ENCODE results near the gene SSH3. TPM values are rescaled to one million over a fixed set of nuclear protein-coding genes. Genes with fewer than 3 reads are reported as not detected.
A peak's percentile ranks its signal among the peaks of the same experiment; 100 is the strongest.

Gene SSH3
- total RNA-seq, 1 donor from 2014 or later = 5.1 TPM

DNA sequence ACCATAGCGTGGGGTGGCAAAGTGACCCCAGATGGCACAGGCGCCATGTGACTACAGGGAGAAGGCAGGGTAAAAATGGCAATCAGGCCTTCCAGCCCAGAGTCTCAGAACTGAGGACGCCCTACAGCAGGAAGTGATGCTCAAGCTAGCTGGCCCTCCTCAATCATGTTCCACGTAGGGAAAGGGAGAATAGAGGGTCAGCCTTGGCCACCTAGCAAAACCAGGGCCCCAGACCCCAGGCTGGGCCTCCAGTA, 15.2 kb upstream of the SSH3 start:
- peak overlapping the region; percentile 80 for H3K4me3 Mint-ChIP-seq

DNA sequence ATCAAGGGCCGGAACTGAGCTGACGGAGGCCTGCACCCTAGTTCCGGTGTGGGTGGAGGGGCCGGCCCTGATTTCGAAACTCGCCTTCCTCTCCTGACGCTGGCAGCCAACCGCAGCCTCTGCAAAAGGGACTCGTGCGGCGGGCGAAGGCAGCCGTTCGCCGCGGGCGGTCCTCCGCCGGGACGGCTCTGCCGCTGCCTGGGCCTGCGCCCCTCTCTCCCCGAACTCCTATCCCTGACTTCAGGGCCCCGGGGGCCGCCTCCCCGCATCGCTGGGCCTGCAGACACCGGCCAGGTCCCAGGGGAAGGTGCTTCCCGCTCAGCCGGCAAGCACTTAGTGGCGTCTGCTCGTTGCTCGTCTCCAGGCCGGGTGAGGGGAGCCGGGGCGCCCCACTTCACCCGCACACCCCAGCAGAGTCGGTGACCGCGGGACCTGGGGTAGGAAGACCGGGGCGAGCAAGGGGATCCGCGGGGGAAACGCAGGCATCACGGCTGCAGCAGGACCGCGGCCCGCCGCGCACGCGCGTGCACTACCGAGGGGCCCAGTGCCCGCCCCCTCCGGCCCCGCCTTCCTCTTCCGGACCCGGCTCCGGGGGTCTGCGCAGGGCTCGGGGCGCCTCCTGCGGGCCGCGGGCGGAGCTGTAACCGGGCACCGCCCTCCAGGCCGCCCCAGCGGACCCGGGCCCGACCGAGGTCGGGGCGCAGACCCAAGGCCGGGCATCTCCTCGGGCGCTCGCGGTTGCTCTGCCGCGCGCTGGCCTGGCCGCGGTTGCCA, 14.7 kb upstream of the SSH3 start:
- Mint-ChIP-seq H3K36me3 (ENCODE audit: low read depth) (peaks cover 58% of the 10 kb centered on the region), H3K27ac (peak overlapping the region; percentile 98), H3K27me3 (no peaks in the 10 kb centered on the region), H3K4me1 (peaks cover 46% of the 10 kb centered on the region), H3K4me3 (peak overlapping the region; percentile 80), H3K9me3 (no peaks in the 10 kb centered on the region)
- CTCF ChIA-PET = interaction anchor here (1.0 to 3.5 kb wide), 10 partner anchors 11 to 93 kb away, joined by 3 to 20 read pairs (median 9); partner anchors contain the start of gene POLD4
- ATAC-seq (ENCODE audit: low read depth) (peak; percentile 76), DNase-seq (peak; percentile 96)
- POLR2A ChIA-PET = interaction anchor here (0.6 to 8.7 kb wide), 27 partner anchors 11 to 325 kb away, joined by 3 to 280 read pairs (median 5); partner anchors contain the start of genes CLCF1, GRK2, GSTP1 and KDM2A
- TF ChIP-seq CTCF (IDR thresholded peaks at IDR 0.05) = no peak
- intact Hi-C loops (cut with micrococcal nuclease) = loop anchor here (1.0 to 5.0 kb wide), 6 partner anchors 11 to 64 kb away; partner anchors contain the start of gene POLD4

More for the DNA sequence above, 15.2 kb upstream of the SSH3 start:
- no peak for TF ChIP-seq CTCF (IDR thresholded peaks at IDR 0.05)
- DNase-seq = no peak
- no peaks in the 10 kb centered on the region for H3K27me3 Mint-ChIP-seq
- H3K4me1 Mint-ChIP-seq = peaks cover 45% of the 10 kb centered on the region
- ATAC-seq (ENCODE audit: low read depth) = no peak
- CTCF ChIA-PET = interaction anchor here (0.7 to 3.5 kb wide), 10 partner anchors 10 to 93 kb away, joined by 3 to 20 read pairs (median 9); no protein-coding TSS in a partner anchor
- peaks cover 61% of the 10 kb centered on the region for H3K36me3 Mint-ChIP-seq (ENCODE audit: low read depth)
- H3K9me3 Mint-ChIP-seq = no peaks in the 10 kb centered on the region
- POLR2A ChIA-PET = interaction anchor here (0.6 to 8.7 kb wide), 21 partner anchors 10 to 326 kb away, joined by 3 to 280 read pairs (median 13); partner anchors contain the start of genes CLCF1, GRK2, KDM2A and POLD4
- intact Hi-C loops (cut with micrococcal nuclease) = loop anchor here (1.0 to 5.0 kb wide), 5 partner anchors 11 to 64 kb away; partner anchors contain the start of gene POLD4
- H3K27ac Mint-ChIP-seq = peak overlapping the region; percentile 98

- DNase-seq = no peak
- H3K4me1 Mint-ChIP-seq = peaks cover 52% of the 10 kb centered on the region
- H3K9me3 Mint-ChIP-seq = no peaks in the 10 kb centered on the region
- no peaks in the 10 kb centered on the region for H3K27me3 Mint-ChIP-seq
- peak within 1 kb of the TSS; percentile 90 for H3K4me3 Mint-ChIP-seq
- ChIA-PET CTCF (interaction anchor here (1.0 to 3.5 kb wide), 9 partner anchors 11 to 92 kb away, joined by 4 to 20 read pairs (median 11); partner anchors contain the start of gene POLD4), POLR2A (interaction anchor here (0.6 to 8.7 kb wide), 25 partner anchors 11 to 295 kb away, joined by 3 to 280 read pairs (median 7); partner anchors contain the start of genes CLCF1, GRK2, GSTP1 and KDM2A)
- ATAC-seq (ENCODE audit: low read depth) = no peak
- H3K27ac Mint-ChIP-seq = peak within 1 kb of the TSS; percentile 98
- TF ChIP-seq CTCF (IDR thresholded peaks at IDR 0.05) = no peak
- intact Hi-C loops (cut with micrococcal nuclease) = loop anchor here (1.0 to 5.0 kb wide), 2 partner anchors 27 to 63 kb away; partner anchors contain the start of gene POLD4
- H3K36me3 Mint-ChIP-seq (ENCODE audit: low read depth) = peaks cover 59% of the 10 kb centered on the region
Measured at GRCh38 chr11:67289226-67289650, 14.1 kb upstream of the SSH3 start, which contains the start of gene ANKRD13D. TSS of gene ANKRD13D (plus strand) at chr11:67289303. CDS start at chr11:67289461, 158 bp downstream.

- intact Hi-C loops (cut with micrococcal nuclease) = loop anchor here (1.0 to 5.0 kb wide), 2 partner anchors 28 to 62 kb away; partner anchors contain the start of gene POLD4
- CTCF ChIA-PET = interaction anchor here (1.0 to 3.0 kb wide), 6 partner anchors 19 to 63 kb away, joined by 4 to 20 read pairs (median 8); partner anchors contain the start of gene POLD4
- H3K9me3 Mint-ChIP-seq = no peaks in the 10 kb centered on the region
- DNase-seq = no peak
- H3K4me3 Mint-ChIP-seq = peak overlapping the region; percentile 90
- peak overlapping the region; percentile 88 for H3K27ac Mint-ChIP-seq
- POLR2A ChIA-PET = interaction anchor here (0.7 to 8.7 kb wide), 17 partner anchors 12 to 171 kb away, joined by 3 to 280 read pairs (median 14); partner anchors contain the start of genes CLCF1, GRK2, KDM2A and POLD4
- peaks cover 55% of the 10 kb centered on the region for H3K36me3 Mint-ChIP-seq (ENCODE audit: low read depth)
- TF ChIP-seq CTCF (IDR thresholded peaks at IDR 0.05) = no peak
- H3K27me3 Mint-ChIP-seq = no peaks in the 10 kb centered on the region
- no peak for ATAC-seq (ENCODE audit: low read depth)
- H3K4me1 Mint-ChIP-seq = peaks cover 52% of the 10 kb centered on the region
Measured at GRCh38 chr11:67289651-67290479, 13.5 kb upstream of the SSH3 start.

Data from activated B cell treated with CpG ODN at 0.5 μM for 24 hours (primary cell).